Activated B cell treated with CpG ODN at 0.5 μM for 24 hours (primary cell): Measurements from ENCODE around the gene PKP4. TPM values are rescaled to one million over a fixed set of nuclear protein-coding genes. Genes with fewer than 3 reads are reported as not detected.

Experiments
- ATAC-seq: fragments of 200-7000 bp; cut with Tn5 transposase; one replicate; pipeline ENCODE4 v1.10.0; 2021; ENCODE audit warnings: low read depth, mild to moderate bottlenecking, moderate library complexity
- CTCF ChIA-PET: fragments of 350-600 bp; sonication (Branson Sonifier 250); formaldehyde crosslinking; loops from one replicate; lab custom pipeline; 2021; ENCODE audit warnings: antibody characterized with exemption; lab: Charles Lee
- POLR2A ChIA-PET: fragments of 350-600 bp; sonication (Branson Sonifier 250); formaldehyde crosslinking; loops from one replicate; lab custom pipeline; 2021; ENCODE audit warnings: antibody characterized with exemption; lab: Charles Lee
- DNase-seq: peaks from one replicate; pipeline ENCODE4 v3.0.0; 2022
- H3K27ac Mint-ChIP-seq: one replicate; pipeline ENCODE4 v1.8.0; 2020; ENCODE audit warnings: mixed read lengths
- H3K27me3 Mint-ChIP-seq: one replicate; pipeline ENCODE4 v1.8.0; 2021; ENCODE audit warnings: mixed read lengths
- H3K36me3 Mint-ChIP-seq: one replicate; pipeline ENCODE4 v1.8.0; 2021; ENCODE audit warnings: low read depth, mixed read lengths
- H3K4me1 Mint-ChIP-seq: one replicate; pipeline ENCODE4 v1.8.0; 2021; ENCODE audit warnings: mixed read lengths
- H3K4me3 Mint-ChIP-seq: one replicate; pipeline ENCODE4 v1.8.0; 2020; ENCODE audit warnings: mild to moderate bottlenecking, mixed read lengths
- H3K9me3 Mint-ChIP-seq: one replicate; pipeline ENCODE4 v1.8.0; 2020; ENCODE audit warnings: mixed read lengths
- CTCF ChIP-seq: fragments of 200-600 bp; IDR thresholded peaks from one replicate; pipeline ENCODE4 v1.8.0; 2022; ENCODE audit warnings: antibody characterized with exemption, mild to moderate bottlenecking
- intact Hi-C: fragments of 100-400 bp; cut with micrococcal nuclease; formaldehyde crosslinking; loops from one replicate; pipeline ENCODE4 v1.15.1; 2024
- total RNA-seq: library from RNA; stranded (reverse); gene quantifications from 2 replicates; pipeline ENCODE4 v1.2.3, GENCODE V29; 2022

The PKP4 gene
- total RNA-seq, 1 donor from 2014 or later: 6.5 TPM

DNA sequence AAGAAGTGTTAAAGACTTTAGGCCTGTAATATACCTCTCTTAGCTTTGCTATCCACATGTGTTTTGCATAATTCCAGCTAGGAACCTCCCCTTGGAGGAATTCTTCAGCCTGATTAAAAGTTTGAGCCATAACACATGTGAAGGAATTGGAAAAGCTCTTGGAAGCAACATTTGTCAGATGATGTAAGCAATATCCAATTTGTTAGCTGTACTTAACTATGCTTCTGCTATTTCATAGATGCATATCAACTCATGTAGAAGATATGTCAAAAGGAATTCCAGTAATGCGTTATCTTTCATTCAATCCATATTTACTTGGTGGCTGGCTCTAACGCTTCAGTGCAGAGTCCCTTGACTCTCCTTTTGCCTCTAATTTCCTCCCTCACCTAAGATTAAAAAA, 46.2 kb downstream of the PKP4 start:
- ChIA-PET POLR2A (no interaction called here), CTCF (no interaction called here)
- H3K27me3 Mint-ChIP-seq: no peaks in the 10 kb centered on the region
- no peaks in the 10 kb centered on the region for H3K36me3 Mint-ChIP-seq
- no peak for TF ChIP-seq CTCF
- H3K4me1 Mint-ChIP-seq: no peaks in the 10 kb centered on the region
- no peak for DNase-seq
- no peak overlapping the region for H3K27ac Mint-ChIP-seq
- no peak overlapping the region for H3K4me3 Mint-ChIP-seq
- H3K9me3 Mint-ChIP-seq: no peaks in the 10 kb centered on the region
- no peak for ATAC-seq
- intact Hi-C loops: no loop called here

GRCh38 chr2:158504088-158504487, 47.3 kb downstream of the PKP4 start:
- ATAC-seq (no peak), DNase-seq (no peak)
- CTCF ChIA-PET: no interaction called here
- no peaks in the 10 kb centered on the region for H3K4me1 Mint-ChIP-seq
- intact Hi-C loops: no loop called here
- POLR2A ChIA-PET: no interaction called here
- no peaks in the 10 kb centered on the region for H3K27me3 Mint-ChIP-seq
- no peak overlapping the region for H3K4me3 Mint-ChIP-seq
- no peaks in the 10 kb centered on the region for H3K9me3 Mint-ChIP-seq
- H3K27ac Mint-ChIP-seq: no peak overlapping the region
- no peak for TF ChIP-seq CTCF
- no peaks in the 10 kb centered on the region for H3K36me3 Mint-ChIP-seq

DNA sequence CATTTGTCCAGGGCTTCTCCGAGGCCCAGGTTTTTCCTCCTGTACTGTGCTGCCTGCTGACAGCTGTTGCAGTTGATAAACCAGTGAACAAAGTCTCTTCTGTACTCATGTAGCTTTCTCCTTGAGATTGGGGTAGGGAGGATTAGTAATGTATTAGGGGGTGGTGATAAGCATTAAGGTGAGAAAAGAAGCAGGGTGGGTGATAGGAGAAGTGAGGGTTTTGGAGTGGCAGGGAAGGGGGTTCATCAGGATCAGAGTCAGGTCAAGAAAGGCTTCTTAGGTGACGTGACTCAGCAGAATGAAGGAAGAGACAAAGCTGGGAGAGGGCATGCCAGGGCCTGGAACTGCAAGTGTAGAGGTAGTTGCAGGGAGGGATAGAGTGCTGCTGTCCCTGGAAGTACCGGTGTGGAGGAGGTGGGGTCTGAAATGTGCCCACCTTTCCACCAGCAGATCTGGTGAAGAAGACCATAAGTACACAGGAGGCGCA, 48.7 kb downstream of the PKP4 start:
- H3K4me3 Mint-ChIP-seq: no peak overlapping the region
- no peak overlapping the region for H3K27ac Mint-ChIP-seq
- ChIA-PET CTCF (no interaction called here), POLR2A (no interaction called here)
- no peaks in the 10 kb centered on the region for H3K4me1 Mint-ChIP-seq
- intact Hi-C loops: no loop called here
- no peaks in the 10 kb centered on the region for H3K36me3 Mint-ChIP-seq
- DNase-seq (no peak), ATAC-seq (no peak)
- H3K9me3 Mint-ChIP-seq: no peaks in the 10 kb centered on the region
- H3K27me3 Mint-ChIP-seq: no peaks in the 10 kb centered on the region
- TF ChIP-seq CTCF: no peak

DNA sequence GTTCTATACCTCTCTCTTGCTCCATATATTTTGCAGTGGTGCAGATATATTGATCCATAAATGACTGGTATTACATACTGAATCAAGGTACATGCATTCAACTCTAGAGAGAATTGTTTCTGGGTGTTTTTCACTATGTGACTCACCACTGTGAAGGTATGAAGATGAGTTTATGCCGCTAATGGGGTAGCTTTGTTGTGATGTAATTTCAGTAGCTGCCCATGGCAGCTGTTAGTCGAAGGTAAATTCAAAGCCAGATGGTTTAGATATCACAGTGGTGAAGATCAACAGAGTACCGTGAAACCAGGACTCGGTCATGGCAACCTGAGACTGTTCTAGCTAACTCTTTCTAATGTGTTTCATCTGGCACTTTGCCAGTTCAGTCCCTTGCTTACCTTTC, 50.4 kb downstream of the PKP4 start:
- POLR2A ChIA-PET: no interaction called here
- no peak overlapping the region for H3K4me3 Mint-ChIP-seq
- H3K36me3 Mint-ChIP-seq: no peaks in the 10 kb centered on the region
- H3K27me3 Mint-ChIP-seq: no peaks in the 10 kb centered on the region
- CTCF ChIA-PET: no interaction called here
- no peak for TF ChIP-seq CTCF
- H3K27ac Mint-ChIP-seq: no peak overlapping the region
- H3K4me1 Mint-ChIP-seq: no peaks in the 10 kb centered on the region
- intact Hi-C loops: no loop called here
- no peaks in the 10 kb centered on the region for H3K9me3 Mint-ChIP-seq
- no peak for ATAC-seq
- DNase-seq: no peak

- ATAC-seq: no peak
- intact Hi-C loops: no loop called here
- CTCF ChIA-PET: no interaction called here
Observed at GRCh38 chr2:158507679-158508078, 50.9 kb downstream of the PKP4 start.

More at GRCh38 chr2:158507679-158508078, 50.9 kb downstream of the PKP4 start:
- Mint-ChIP-seq H3K4me1 (no peaks in the 10 kb centered on the region), H3K9me3 (no peaks in the 10 kb centered on the region), H3K27ac (no peak overlapping the region), H3K36me3 (no peaks in the 10 kb centered on the region), H3K27me3 (no peaks in the 10 kb centered on the region), H3K4me3 (no peak overlapping the region)
- POLR2A ChIA-PET: no interaction called here
- no peak for TF ChIP-seq CTCF
- no peak for DNase-seq
